Measurements from ENCODE around the gene AGA.

AGA gene

GRCh38 chr4:177385576-177386277 lies 56.5 kb downstream of the AGA start:
- no peak for DNase-seq

GRCh38 chr4:177384856-177385397 lies 57.3 kb downstream of the AGA start:
- no peak for DNase-seq

GRCh38 chr4:177381762-177382310 lies 60.4 kb downstream of the AGA start:
- no peak for DNase-seq

All from hematopoietic multipotent progenitor cell treated with erythropoietin and hydrocortisone succinate and interleukin-3 and kit ligand, for 6 days (in vitro differentiated cells).